Posterior vena cava (tissue), 2 donors: ENCODE data around the gene OLFM3. TPM values are rescaled to one million over a fixed set of nuclear protein-coding genes. Genes with fewer than 3 reads are reported as not detected.

Experiments
- DNase-seq: peaks from one replicate; pipeline ENCODE4 v3.0.0-alpha.2; 2020; ENCODE audit warnings: low spot score
- intact Hi-C, 2 donors: fragments of 100-400 bp; cut with DNase I; formaldehyde crosslinking; loops; one replicate each; pipeline versions ENCODE4 v1.14.1 to v1.14.2; 2022 to 2023
- total RNA-seq, 2 donors: library from RNA; stranded (reverse); fragmentation: NEBNext Ultra II Directional; extraction: Animal tissue kit (Norgen Biotek cat#: 25700); gene quantifications; one replicate each; pipeline ENCODE4 v1.2.1, GENCODE V29; 2021
- donor health status: DM: yes; HTN: yes; CAD: no.
- donor health status: DM: yes; HTN: yes; CAD: no.

The OLFM3 gene
- total RNA-seq, 2 donors from 2014 or later = not detected

- intact Hi-C loops = no loop called here
- no peak for DNase-seq
Measured at GRCh38 chr1:101875891-101876290, 120.8 kb downstream of the OLFM3 start.

- intact Hi-C loops = no loop called here
- DNase-seq = no peak
Measured at GRCh38 chr1:101873672-101874071, 123.1 kb downstream of the OLFM3 start.

- DNase-seq = no peak
- intact Hi-C loops = no loop called here
Measured at GRCh38 chr1:101859941-101860340, 136.8 kb downstream of the OLFM3 start.

GRCh38 chr1:101854271-101854670 is 142.5 kb downstream of the OLFM3 start:
- DNase-seq = no peak
- intact Hi-C loops = no loop called here

GRCh38 chr1:101852936-101853335 is 143.8 kb downstream of the OLFM3 start:
- no peak for DNase-seq
- intact Hi-C loops = no loop called here

GRCh38 chr1:101849356-101849755 is 147.4 kb downstream of the OLFM3 start:
- intact Hi-C loops = no loop called here
- DNase-seq = no peak

GRCh38 chr1:101847626-101848025 is 149.1 kb downstream of the OLFM3 start:
- intact Hi-C loops = no loop called here

GRCh38 chr1:101846820-101847219 is 149.9 kb downstream of the OLFM3 start:
- intact Hi-C loops = no loop called here
- no peak for DNase-seq

More at GRCh38 chr1:101847626-101848025, 149.1 kb downstream of the OLFM3 start:
- no peak for DNase-seq

GRCh38 chr1:101843160-101843559 is 153.6 kb downstream of the OLFM3 start:
- intact Hi-C loops = no loop called here
- DNase-seq = no peak

GRCh38 chr1:101841824-101842223 is 154.9 kb downstream of the OLFM3 start:
- intact Hi-C loops = no loop called here
- no peak for DNase-seq

GRCh38 chr1:101835988-101836387 is 160.7 kb downstream of the OLFM3 start:
- intact Hi-C loops = no loop called here
- no peak for DNase-seq

- intact Hi-C loops = no loop called here
- no peak for DNase-seq
Measured at GRCh38 chr1:101833312-101833711, 163.4 kb downstream of the OLFM3 start.

- no peak for DNase-seq
- intact Hi-C loops = no loop called here
Measured at GRCh38 chr1:101826416-101826815, 170.3 kb downstream of the OLFM3 start.

GRCh38 chr1:101820071-101820470 is 176.7 kb downstream of the OLFM3 start:
- DNase-seq = no peak
- intact Hi-C loops = no loop called here

GRCh38 chr1:101816262-101816661 is 180.5 kb downstream of the OLFM3 start:
- no peak for DNase-seq
- intact Hi-C loops = no loop called here

GRCh38 chr1:101798417-101798816 is 198.3 kb downstream of the OLFM3 start:
- DNase-seq = no peak
- intact Hi-C loops = no loop called here

- intact Hi-C loops = no loop called here
- no peak for DNase-seq
Measured at GRCh38 chr1:101797722-101798121, 199.0 kb downstream of the OLFM3 start.

GRCh38 chr1:101781201-101781831 is 215.4 kb downstream of the OLFM3 start:
- no peak for DNase-seq
- intact Hi-C loops = no loop called here

- no peak for DNase-seq
- intact Hi-C loops = no loop called here
Measured at GRCh38 chr1:101769520-101769919, 227.2 kb downstream of the OLFM3 start.

GRCh38 chr1:101757985-101758384 is 238.7 kb downstream of the OLFM3 start:
- intact Hi-C loops = no loop called here
- no peak for DNase-seq

- intact Hi-C loops = no loop called here
- DNase-seq = no peak
Measured at GRCh38 chr1:101756411-101756810, 240.3 kb downstream of the OLFM3 start.
